Panc1 (cell line): ENCODE measurements around the gene CCDC50. TPM values are rescaled to one million over a fixed set of nuclear protein-coding genes. Genes with fewer than 3 reads are reported as not detected.
A peak's percentile ranks its signal among the peaks of the same experiment; 100 is the strongest.

Experiments
- ATAC-seq: fragments of 200-7000 bp; cut with Tn5 transposase; 2 replicates; pipeline ENCODE4 v1.9.1; 2020; ENCODE audit warnings: mild to moderate bottlenecking, moderate library complexity
- BruUV-seq: library from RNA; stranded (reverse); fragments of 400-500 nt; replicated peaks from 2 replicates; lab custom pipeline; 2021; lab: Mats Ljungman, UMichigan
- CTCF ChIA-PET: fragments of 300-600 bp; sonication (Branson Sonifier 250); formaldehyde crosslinking; loops from one replicate; lab custom pipeline; 2022; ENCODE audit warnings: antibody characterized with exemption; lab: Charles Lee
- POLR2A ChIA-PET: fragments of 300-600 bp; sonication (Branson Sonifier 250); formaldehyde crosslinking; loops from one replicate; lab custom pipeline; 2022; ENCODE audit warnings: antibody characterized with exemption; lab: Charles Lee
- DNase-seq: peaks from one replicate; pipeline ENCODE4 v3.0.0-alpha.2; 2010; ENCODE audit warnings: low read depth, low spot score
- H3K27ac ChIP-seq: 2 replicates; pipeline ENCODE4 v1.5.1; 2011; ENCODE audit warnings: mild to moderate bottlenecking, low read length, inconsistent platforms
- H3K27me3 ChIP-seq: fragments of 200-500 bp; sonication (Bioruptor generic); 2 replicates; pipeline ENCODE4 v1.6.0; 2014; ENCODE audit warnings: low read length, inconsistent platforms; ENCODE audit not compliant: control insufficient read depth, insufficient read depth
- H3K36me3 ChIP-seq: fragments of 200-500 bp; sonication (Bioruptor generic); 2 replicates; pipeline ENCODE4 v1.5.1; 2014; ENCODE audit warnings: inconsistent platforms, mild to moderate bottlenecking, low read length, moderate library complexity; ENCODE audit not compliant: control insufficient read depth, insufficient read depth
- H3K4me1 ChIP-seq: 2 replicates; pipeline ENCODE4 v1.5.1; 2011; ENCODE audit warnings: inconsistent platforms, mild to moderate bottlenecking, low read length, moderate library complexity; ENCODE audit not compliant: control insufficient read depth, insufficient read depth
- H3K4me3 ChIP-seq, 2 experiments: 2 replicates each; pipeline ENCODE4 v1.5.1; 2011 to 2012; ENCODE audit warnings: low read depth in 2 of 2, low read length in 2 of 2, mild to moderate bottlenecking in 2 of 2, inconsistent platforms in 1 of 2, moderate library complexity in 1 of 2
- H3K9me3 ChIP-seq: fragments of 200-500 bp; sonication (Bioruptor generic); 2 replicates; pipeline ENCODE4 v1.5.1; 2014; ENCODE audit warnings: low read depth, mild to moderate bottlenecking, inconsistent platforms, low read length, moderate library complexity; ENCODE audit not compliant: control insufficient read depth, insufficient read depth
- CTCF ChIP-seq: fragments of 450-650 bp; IDR thresholded peaks from 2 replicates; pipeline ENCODE4 v1.5.1; 2017; ENCODE audit warnings: mild to moderate bottlenecking
- POLR2AphosphoS5 ChIP-seq: IDR thresholded peaks from 2 replicates; pipeline ENCODE4 v1.6.1; 2012; ENCODE audit warnings: mild to moderate bottlenecking, low read depth, low read length, moderate library complexity
- REST ChIP-seq, 2 experiments: IDR thresholded peaks; 2 replicates each; pipeline ENCODE4 v1.6.1; 2011 to 2012; ENCODE audit warnings: low read depth in 2 of 2, control low read depth in 1 of 2, low read length in 1 of 2, mild to moderate bottlenecking in 1 of 2, moderate library complexity in 1 of 2; ENCODE audit not compliant: insufficient read depth in 1 of 2
- SIN3A ChIP-seq: IDR thresholded peaks from 2 replicates; pipeline ENCODE4 v1.6.1; 2012; ENCODE audit warnings: low read depth, mild to moderate bottlenecking, low read length, moderate library complexity, borderline replicate concordance; ENCODE audit not compliant: insufficient read depth
- TCF7L2 ChIP-seq: IDR thresholded peaks from 2 replicates; pipeline ENCODE4 v1.6.1; 2011; ENCODE audit warnings: mild to moderate bottlenecking, low read depth, low read length, inconsistent platforms
- in situ Hi-C: cut with HindIII; loops from 2 replicates; pipeline ENCODE4 v1.10.0; 2016; ENCODE audit warnings: low sequenced_read_pairs, low pct_unique_long_range_greater_than_20kb
- intact Hi-C: fragments of 100-400 bp; cut with micrococcal nuclease; formaldehyde crosslinking; loops from one replicate; pipeline ENCODE4 v1.10.0; 2022; ENCODE audit not compliant: unreplicated experiment
- total RNA-seq: library from RNA; stranded (reverse); gene quantifications from one replicate; pipeline ENCODE4 v1.2.1, GENCODE V29; 2021; ENCODE audit not compliant: unreplicated experiment

CCDC50 gene
- total RNA-seq, 1 experiment from 2014 or later = 89.3 TPM

- ChIA-PET POLR2A (no interaction called here), CTCF (no interaction called here)
- Histone ChIP-seq H3K4me3 (no peak overlapping the region), H3K9me3 (no peaks in the 10 kb centered on the region), H3K27ac (peak overlapping the region; percentile 8; the same call in 1 of the 2 replicates), H3K27me3 (no peaks in the 10 kb centered on the region), H3K36me3 (no peaks in the 10 kb centered on the region), H3K4me1 (peaks cover 63% of the 10 kb centered on the region)
- TF ChIP-seq POLR2AphosphoS5 (no peak), CTCF (no peak), TCF7L2 (no peak), SIN3A (no peak), REST (IDR thresholded peaks at IDR 0.05; ENCODE audit: insufficient read depth in 1 of 2, low read depth in 2 of 2, low read length in 1 of 2) (no peak)
- intact Hi-C loops (loop anchor here (10.0 kb wide), 1 partner anchor 90 kb away; no protein-coding TSS in a partner anchor), in situ Hi-C loops (no loop called here)
- no peak for ATAC-seq
- BruUV-seq = no TSS peak
- no peak for DNase-seq
Measured at GRCh38 chr3:191334346-191334893, 5.2 kb downstream of the CCDC50 start.

GRCh38 chr3:191336833-191337232, 7.6 kb downstream of the CCDC50 start:
- intact Hi-C loops = loop anchor here (10.0 kb wide), 1 partner anchor 92 kb away; no protein-coding TSS in a partner anchor

More at GRCh38 chr3:191336833-191337232, 7.6 kb downstream of the CCDC50 start:
- CTCF ChIA-PET = no interaction called here
- no peak for ATAC-seq
- TF ChIP-seq TCF7L2 = no peak
- TF ChIP-seq REST (IDR thresholded peaks at IDR 0.05; ENCODE audit: insufficient read depth in 1 of 2, low read depth in 2 of 2, low read length in 1 of 2) = no peak
- TF ChIP-seq CTCF = no peak
- TF ChIP-seq SIN3A = no peak
- TF ChIP-seq POLR2AphosphoS5 = no peak
- POLR2A ChIA-PET = interaction anchor here (0.6 kb wide), 1 partner anchor 14 kb away, joined by 3 read pairs; no protein-coding TSS in a partner anchor
- Histone ChIP-seq H3K27me3 (no peaks in the 10 kb centered on the region), H3K4me3 (no peak overlapping the region), H3K9me3 (no peaks in the 10 kb centered on the region), H3K36me3 (no peaks in the 10 kb centered on the region), H3K4me1 (peaks cover 68% of the 10 kb centered on the region), H3K27ac (peak overlapping the region; percentile 5; the same call in 1 of the 2 replicates)
- no peak for DNase-seq
- in situ Hi-C loops = no loop called here
- no TSS peak for BruUV-seq
